ENCODE measurements around the gene DCC.

- TF ChIP-seq SMC3 (conservative IDR thresholded peaks at IDR 0.05; ENCODE audit: insufficient read depth, low read depth, low read length), result no peak
- no peak for TF ChIP-seq ELF1 (tag; IDR thresholded peaks at IDR 0.05)
- TF ChIP-seq RHOXF2B (CRISPR knock-in tag; conservative IDR thresholded peaks at IDR 0.05), result no peak
- TF ChIP-seq JUNB (CRISPR knock-in tag; conservative IDR thresholded peaks at IDR 0.05), result no peak
- no peak for TF ChIP-seq PHB2 (IDR thresholded peaks at IDR 0.05; ENCODE audit: low read depth)
- TF ChIP-seq, protein P1, sequence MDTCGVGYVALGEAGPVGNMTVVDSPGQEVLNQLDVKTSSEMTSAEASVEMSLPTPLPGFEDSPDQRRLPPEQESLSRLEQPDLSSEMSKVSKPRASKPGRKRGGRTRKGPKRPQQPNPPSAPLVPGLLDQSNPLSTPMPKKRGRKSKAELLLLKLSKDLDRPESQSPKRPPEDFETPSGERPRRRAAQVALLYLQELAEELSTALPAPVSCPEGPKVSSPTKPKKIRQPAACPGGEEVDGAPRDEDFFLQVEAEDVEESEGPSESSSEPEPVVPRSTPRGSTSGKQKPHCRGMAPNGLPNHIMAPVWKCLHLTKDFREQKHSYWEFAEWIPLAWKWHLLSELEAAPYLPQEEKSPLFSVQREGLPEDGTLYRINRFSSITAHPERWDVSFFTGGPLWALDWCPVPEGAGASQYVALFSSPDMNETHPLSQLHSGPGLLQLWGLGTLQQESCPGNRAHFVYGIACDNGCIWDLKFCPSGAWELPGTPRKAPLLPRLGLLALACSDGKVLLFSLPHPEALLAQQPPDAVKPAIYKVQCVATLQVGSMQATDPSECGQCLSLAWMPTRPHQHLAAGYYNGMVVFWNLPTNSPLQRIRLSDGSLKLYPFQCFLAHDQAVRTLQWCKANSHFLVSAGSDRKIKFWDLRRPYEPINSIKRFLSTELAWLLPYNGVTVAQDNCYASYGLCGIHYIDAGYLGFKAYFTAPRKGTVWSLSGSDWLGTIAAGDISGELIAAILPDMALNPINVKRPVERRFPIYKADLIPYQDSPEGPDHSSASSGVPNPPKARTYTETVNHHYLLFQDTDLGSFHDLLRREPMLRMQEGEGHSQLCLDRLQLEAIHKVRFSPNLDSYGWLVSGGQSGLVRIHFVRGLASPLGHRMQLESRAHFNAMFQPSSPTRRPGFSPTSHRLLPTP (IDR thresholded peaks at IDR 0.05; ENCODE audit: borderline replicate concordance, extremely low read depth, insufficient read length), result no peak
- TF ChIP-seq FOSL1 (tag; conservative IDR thresholded peaks at IDR 0.05), result no peak
- TF ChIP-seq U2AF1 (optimal IDR thresholded peaks at IDR 0.05; ENCODE audit: low read depth, low read length), result no peak
- no peak for TF ChIP-seq POLR2A (conservative IDR thresholded peaks at IDR 0.05)
- TF ChIP-seq SP1 (CRISPR knock-in tag; IDR thresholded peaks at IDR 0.05), result no peak
- TF ChIP-seq SRSF3 (IDR thresholded peaks at IDR 0.05; ENCODE audit: insufficient read depth, low read length), result no peak
- TF ChIP-seq, protein P2, sequence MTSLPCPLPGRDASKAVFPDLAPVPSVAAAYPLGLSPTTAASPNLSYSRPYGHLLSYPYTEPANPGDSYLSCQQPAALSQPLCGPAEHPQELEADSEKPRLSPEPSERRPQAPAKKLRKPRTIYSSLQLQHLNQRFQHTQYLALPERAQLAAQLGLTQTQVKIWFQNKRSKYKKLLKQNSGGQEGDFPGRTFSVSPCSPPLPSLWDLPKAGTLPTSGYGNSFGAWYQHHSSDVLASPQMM (CRISPR knock-in tag; IDR thresholded peaks at IDR 0.05), result no peak
- TF ChIP-seq, protein P3, sequence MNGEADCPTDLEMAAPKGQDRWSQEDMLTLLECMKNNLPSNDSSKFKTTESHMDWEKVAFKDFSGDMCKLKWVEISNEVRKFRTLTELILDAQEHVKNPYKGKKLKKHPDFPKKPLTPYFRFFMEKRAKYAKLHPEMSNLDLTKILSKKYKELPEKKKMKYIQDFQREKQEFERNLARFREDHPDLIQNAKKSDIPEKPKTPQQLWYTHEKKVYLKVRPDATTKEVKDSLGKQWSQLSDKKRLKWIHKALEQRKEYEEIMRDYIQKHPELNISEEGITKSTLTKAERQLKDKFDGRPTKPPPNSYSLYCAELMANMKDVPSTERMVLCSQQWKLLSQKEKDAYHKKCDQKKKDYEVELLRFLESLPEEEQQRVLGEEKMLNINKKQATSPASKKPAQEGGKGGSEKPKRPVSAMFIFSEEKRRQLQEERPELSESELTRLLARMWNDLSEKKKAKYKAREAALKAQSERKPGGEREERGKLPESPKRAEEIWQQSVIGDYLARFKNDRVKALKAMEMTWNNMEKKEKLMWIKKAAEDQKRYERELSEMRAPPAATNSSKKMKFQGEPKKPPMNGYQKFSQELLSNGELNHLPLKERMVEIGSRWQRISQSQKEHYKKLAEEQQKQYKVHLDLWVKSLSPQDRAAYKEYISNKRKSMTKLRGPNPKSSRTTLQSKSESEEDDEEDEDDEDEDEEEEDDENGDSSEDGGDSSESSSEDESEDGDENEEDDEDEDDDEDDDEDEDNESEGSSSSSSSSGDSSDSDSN (IDR thresholded peaks at IDR 0.05; ENCODE audit: borderline replicate concordance in 1 of 2, low read depth in 2 of 2, low read length in 2 of 2), result no peak
- no peak for TF ChIP-seq CBX8 (IDR thresholded peaks at IDR 0.05; ENCODE audit: borderline replicate concordance, extremely low read depth, low read depth, low read length, poor library complexity, severe bottlenecking)
Measured at GRCh38 chr18:52888014-52888413, 548.0 kb downstream of the DCC start.

Measured in K562 (cell line).